AML-193 (cell line): ENCODE data around the gene WDR74.
A peak's percentile ranks its signal among the peaks of the same experiment; 100 is the strongest.

ENCODE experiments used
- DNase-seq, 2 experiments: peaks; one replicate each; lab custom pipeline; 2025; lab: John Stamatoyannopoulos, UW

The WDR74 gene

DNA sequence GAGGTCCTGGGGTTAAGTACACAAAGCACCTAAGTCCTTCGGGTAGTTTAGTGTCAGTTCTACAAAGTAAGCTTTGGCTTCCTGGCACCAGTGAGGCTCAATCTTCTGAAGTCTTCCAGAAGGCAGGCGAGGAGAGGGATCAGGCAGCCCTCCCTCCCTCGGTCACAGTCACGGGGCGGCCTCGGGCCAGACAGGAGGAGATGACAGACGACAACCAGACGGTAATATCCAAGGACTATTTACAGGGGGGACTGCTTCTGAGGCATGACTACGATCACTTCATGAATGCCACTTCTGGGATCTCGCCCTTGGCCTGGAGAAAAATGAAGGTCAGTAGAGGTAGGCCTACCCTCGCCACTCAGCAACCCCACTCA, 47.2 kb downstream of the WDR74 start:
- no peak for DNase-seq

DNA sequence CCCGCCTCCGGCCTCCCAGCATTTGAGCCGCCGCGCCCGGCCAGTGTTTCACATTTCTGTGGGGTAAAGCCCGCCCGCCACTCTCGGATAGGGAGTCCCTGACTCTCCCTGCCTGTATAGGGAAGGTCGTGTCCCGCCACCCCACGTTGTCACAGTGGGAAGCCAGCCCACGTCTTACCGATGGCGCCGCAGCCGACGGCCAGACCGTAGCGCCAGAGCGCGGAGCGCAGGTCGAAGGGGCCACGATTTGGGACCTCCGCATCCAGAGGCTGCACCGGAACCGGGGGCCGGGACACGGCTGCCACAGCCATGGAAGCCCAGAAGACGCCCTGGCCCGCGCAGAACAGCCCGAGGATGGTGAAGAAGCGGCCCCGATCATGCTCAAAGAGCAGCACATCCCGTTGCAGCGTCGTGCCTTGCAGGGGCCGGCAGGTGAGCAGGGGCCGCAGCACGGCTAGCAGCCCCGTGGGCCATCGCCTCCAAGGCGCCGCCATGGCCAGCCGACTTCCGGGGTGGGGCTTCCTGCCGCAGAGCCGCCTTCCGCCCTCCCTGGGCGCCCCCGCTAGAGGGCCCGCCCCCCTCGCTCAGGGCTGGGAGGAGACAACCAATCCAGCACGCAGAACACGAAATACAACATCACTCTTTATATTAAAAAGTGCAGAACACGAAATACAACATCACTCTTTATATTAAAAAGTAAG, 47.7 kb downstream of the WDR74 start, which contains the start of gene TMEM223:
Gene TMEM223, minus strand, starts transcription at position 506 of the 701 bp plus-strand sequence. Its CDS starts 12 bp downstream, at position 494.
- peak; percentile 66 to 76 for DNase-seq

DNA sequence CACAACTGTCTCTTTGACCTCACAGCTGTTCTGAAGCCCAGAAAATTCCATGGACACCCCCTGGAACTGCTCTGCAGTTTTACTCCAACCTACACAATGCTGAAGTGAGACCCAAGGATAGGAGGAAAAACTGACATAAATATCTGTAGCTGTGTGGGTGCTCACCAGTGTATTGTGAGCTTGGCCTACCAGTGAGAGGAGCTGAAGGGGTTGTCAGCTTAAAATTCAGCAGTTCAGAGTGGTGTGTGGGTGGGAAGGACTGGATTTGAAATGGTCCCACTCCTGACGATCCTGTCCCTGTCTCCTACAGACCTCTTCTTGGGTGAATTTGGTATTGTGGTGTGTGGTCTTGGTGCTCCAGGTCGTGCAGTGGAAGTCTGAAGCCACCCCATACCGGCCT, 49.8 kb downstream of the WDR74 start:
- no peak for DNase-seq

GRCh38 chr11:62788991-62789390, 50.4 kb downstream of the WDR74 start:
- DNase-seq = no peak

DNA sequence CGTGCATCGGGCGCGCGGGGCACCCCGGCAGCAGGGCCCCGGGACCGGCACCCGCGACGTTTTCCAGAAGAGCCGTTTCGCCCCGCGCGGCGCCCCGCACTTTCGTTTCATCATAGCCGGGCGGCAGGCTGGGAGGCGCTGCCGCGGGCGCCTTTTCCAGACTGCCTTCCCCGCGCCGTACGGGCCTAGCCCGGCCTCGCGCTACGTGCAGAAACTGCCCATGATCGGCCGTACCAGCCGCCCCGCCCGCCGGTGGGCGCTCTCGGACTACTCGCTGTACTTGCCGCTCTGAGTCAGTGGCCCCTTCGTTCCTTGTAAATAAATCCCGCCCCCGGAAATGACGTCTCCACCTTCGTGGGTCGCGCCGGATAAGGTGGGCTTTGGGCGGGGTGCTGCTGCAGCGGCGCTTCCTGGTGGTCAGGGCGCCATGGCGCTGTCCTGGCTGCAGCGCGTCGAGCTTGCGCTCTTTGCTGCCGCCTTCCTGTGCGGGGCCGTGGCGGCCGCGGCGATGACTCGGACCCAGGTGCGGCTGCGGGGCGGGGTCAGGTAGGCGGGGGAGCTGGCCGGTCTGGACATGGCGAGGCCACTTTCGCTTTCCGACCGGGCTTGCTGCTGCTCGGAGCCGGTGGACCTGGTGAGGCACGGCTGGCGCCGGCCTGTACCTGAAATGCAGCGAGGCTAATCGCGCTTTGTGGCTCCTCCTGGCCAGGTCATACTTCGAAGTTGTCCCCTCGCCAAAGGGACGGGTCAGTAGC, 52.2 kb downstream of the WDR74 start, which contains the start of gene TMEM179B:
Gene TMEM179B, plus strand, starts transcription at position 398 of the 755 bp plus-strand sequence. Its CDS starts 30 bp downstream, at position 428.
- peak; percentile 86 to 92 for DNase-seq

DNA sequence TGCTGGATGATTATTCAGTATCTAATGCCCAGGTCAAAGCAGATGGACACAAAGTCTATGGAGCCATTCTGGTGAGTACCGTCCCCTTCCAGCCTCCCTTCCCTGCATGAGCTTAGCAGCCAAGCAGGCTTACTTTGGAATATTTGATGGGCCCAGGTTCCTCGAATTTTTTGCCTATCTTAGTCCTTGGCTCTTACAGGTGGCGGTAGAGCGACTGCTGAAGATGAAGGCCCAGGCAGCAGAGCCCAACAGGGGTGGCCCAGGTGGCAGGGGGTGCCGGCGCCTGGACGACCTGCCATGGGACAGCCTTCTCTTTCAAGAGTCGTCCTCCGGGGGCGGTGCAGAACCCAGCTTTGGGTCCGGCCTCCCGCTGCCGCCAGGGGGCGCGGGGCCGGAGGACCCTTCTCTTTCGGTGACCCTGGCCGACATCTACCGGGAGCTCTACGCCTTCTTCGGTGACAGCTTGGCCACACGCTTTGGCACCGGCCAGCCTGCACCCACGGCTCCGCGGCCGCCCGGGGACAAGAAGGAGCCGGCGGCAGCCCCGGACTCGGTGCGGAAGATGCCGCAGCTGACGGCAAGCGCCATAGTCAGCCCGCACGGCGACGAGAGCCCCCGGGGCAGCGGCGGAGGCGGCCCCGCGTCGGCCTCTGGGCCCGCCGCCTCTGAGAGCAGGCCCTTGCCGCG, 52.9 kb downstream of the WDR74 start:
- DNase-seq = peak; percentile 66 to 85
